Astrocyte of the hippocampus (primary cell): Measurements from ENCODE around the gene GLG1.

Experiments used
- DNase-seq: peaks from one replicate; pipeline ENCODE4 v3.0.0; 2011; ENCODE audit warnings: low read depth, low spot score

GLG1 gene

GRCh38 chr16:74608944-74609343, 2.0 kb upstream of the GLG1 start:
- no peak for DNase-seq

GRCh38 chr16:74608381-74608780, 1.5 kb upstream of the GLG1 start:
- DNase-seq, result no peak

GRCh38 chr16:74607962-74608356, 1.0 kb upstream of the GLG1 start:
- DNase-seq, result no peak

DNA sequence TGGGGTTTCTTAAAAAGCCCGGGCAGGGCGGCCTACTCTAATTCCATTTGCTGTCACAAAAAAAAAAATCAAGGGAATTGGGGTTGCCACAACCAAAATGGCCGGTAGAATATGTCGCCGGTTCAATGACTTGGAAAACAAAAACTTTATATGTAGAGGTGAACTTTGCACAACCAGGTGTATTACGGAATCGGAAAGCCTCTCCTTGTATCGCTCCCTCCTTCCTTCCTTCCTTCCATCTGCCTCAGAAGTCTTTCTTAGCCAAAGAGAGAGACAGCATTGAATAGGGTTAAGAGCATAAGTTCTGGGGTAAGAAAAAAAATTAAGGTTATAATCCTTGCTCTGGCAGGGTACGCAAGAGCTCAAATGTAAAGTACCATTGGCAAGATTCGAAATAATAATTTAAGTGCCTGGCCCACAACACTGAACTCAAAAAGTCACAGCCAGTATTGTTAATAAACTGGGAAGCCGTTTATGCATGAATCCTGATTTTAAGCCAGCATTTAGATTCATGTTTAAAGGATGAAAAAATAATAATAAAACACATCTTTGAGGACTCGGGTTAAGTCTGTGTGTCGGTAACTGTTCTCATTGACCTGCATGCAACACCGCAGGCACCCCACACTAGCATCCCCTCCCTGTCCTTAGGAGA, 522 bp upstream of the GLG1 start:
- DNase-seq, result no peak

DNA sequence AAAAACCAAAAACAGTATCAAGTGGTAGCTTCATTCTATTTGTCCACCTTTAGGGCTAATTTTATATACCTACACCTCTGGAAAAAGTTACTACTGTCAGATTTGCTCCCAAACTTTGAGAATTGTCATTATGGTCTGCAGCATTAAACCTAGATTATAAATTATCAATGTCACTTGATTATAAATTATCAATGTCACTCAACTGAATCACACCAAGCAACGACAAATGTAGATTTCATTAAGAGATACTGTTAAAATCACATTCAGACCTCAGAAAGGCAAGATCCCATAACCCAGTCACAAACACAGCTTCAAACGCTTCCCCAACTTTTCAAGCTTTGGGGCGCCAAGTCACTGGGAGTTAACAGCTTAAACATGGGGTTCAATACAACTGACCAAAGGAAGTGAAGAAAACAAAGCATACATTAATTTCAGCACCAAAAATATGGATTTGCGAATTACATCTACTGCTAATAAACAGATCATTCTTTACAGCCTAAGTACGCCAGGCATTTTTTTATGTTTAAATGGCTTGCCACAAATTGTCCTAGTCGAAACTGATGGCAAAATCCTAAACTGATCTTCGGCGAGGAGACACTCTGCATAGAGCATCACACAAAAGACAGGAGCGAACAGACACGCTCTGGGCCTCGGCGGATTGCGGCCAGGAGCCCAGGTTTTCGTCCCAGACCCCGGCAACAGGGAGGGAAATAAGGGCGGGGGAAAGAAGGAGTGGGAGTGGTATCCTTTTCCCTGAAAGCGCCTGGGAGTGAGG, 981 bp downstream of the GLG1 start:
- no peak for DNase-seq

DNA sequence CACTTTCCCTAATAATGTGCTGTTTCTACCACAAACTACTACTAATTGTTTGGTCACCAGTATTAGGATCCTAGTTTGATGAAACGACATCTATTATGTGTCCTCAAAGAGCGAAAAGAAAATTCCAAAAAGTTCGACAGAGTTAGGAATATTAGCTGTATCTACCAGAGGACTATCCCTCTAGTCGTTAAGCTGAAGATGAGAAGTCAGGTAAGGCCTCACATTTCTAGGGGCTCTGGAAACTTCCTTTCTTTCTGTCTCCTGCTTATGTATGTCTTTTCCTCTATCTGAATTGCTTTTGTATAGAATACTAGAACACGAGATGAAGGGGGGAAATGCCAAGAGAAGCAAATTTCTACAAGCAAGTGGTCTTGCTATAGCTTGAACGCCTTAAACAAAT, 1.6 kb downstream of the GLG1 start:
- DNase-seq, result no peak

- DNase-seq, result no peak
These were observed 3.1 kb downstream of the GLG1 start for GRCh38 chr16:74603848-74604247.

DNA sequence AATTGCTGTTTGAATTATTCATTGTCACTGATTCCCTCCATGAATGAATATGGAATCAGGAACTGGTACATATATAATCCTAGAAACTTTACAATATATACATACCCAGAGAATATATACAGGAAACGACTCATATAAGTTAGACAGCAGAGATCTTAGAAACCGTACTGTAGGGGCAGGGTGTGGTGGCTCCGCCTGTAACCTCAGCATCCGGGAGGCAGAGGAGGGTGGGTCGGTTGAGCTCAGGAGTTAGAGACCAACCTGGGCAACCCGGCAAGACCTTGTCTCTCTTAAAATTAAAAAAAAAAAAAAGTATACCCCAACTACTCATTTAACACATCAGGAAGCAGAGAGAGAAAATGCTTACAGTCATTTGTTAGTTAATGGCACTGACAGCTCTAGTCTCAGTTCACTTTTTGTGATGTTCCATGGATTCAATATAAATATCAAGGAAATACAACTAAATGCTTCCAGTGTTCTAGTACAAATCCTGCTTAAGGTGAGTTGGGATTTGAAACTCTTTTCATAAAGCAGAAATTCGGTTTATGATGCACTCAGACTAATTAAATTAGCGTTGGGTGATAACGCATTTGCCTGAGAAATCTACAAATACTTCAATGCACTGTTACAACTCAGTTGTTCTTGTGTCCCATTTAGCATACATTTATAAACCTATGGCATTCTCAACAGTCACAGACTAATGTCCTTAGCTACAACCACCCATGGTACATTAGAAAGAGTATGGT, 5.6 kb downstream of the GLG1 start:
- DNase-seq, result no peak

DNA sequence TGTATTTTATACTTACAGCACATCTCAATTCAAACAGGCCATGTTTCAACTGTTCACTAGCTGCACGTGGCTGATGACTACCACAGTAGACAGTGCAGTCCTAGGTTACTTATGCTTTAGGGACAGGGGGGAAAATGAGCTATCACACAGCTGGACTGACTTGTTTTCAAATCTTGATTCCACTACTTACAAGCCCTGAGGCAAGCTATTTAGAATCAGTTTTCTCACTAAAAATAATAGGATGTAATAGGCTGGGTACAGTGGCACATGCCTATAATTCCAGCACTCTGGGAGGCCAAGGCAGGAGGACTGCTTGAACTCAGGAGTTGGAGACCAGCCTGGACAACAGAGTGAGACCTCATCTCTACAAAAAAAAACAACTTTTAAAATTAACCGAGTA, 10.3 kb downstream of the GLG1 start:
- DNase-seq, result no peak

GRCh38 chr16:74592847-74593246, 14.1 kb downstream of the GLG1 start:
- DNase-seq, result no peak

DNA sequence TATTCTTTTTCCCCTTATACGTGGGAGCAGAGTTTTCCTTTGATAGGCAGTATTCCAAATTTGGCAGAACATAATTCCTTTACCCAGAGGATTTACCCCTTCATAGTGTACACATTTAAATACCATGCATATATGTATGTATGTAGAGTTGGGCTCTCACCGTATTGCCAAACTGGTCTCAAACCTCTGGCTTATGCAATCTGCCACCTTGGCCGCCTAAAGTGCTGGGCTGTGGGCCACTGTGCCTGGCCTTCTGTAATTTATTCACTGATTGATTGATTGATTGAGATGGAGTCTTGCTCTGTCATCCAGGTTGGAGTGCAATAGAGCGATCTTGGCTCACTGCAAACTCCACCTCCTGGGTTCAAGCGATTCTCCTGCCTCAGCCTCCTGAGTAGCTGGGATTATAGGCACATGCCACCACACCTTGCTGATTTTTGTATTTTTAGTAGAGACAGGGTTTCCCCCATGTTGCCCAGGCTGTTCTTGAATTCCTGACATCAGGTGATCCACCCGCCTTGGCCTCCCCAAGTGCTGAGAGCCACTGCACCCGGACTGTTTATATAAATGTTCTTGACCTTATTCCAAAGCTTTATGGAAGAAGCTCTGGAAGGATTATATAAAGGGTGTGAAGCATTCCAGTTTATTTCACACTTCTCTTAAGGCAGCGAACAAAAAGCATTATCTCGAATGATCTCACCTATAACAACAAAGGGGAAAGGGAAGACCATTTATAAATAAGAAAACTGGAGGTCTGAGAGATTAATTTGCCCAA, 14.9 kb downstream of the GLG1 start:
- no peak for DNase-seq

- no peak for DNase-seq
These were observed 20.0 kb downstream of the GLG1 start for GRCh38 chr16:74586948-74587347.

- DNase-seq, result no peak
These were observed 21.0 kb downstream of the GLG1 start for GRCh38 chr16:74585846-74586443.

GRCh38 chr16:74583926-74584666, 22.8 kb downstream of the GLG1 start:
- DNase-seq, result no peak

GRCh38 chr16:74582970-74583369, 23.9 kb downstream of the GLG1 start:
- DNase-seq, result no peak

DNA sequence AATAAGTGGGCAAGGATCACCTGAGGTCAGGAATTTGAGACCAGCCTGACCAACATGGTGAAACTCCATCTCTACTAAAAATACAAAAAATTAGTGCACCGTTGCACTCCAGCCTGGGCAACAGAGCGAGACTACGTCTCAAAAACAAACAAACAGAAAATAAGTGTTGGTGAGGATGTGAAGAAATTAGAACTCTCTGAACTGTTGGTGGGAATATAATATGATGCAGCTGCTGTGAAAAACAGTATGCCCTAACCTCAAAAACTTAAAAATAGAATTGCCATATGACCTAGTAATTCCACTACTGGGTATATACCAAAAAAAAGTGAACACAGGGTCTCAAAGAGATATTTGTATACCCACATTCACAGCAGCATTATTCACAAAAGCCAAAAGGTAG, 26.1 kb downstream of the GLG1 start:
- no peak for DNase-seq

- no peak for DNase-seq
These were observed 28.1 kb downstream of the GLG1 start for GRCh38 chr16:74578838-74579237.

DNA sequence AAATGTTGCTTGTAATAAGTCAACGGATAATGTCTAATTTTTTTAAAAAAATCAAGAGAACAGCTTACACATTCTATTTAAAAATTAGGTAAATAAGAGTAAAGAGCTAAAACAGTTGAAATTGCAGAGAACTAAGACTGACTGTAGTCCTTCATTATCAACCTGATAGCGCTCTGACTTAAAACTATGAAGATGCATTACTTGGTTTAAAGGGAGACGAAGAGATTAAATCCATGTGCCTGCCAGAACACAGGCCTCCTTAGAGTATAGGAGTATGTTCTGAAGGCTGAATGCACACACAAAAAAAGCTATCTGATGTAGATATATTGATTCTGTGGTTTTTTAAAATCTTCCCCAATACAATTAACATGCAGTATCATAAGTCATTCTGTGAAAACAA, 28.5 kb downstream of the GLG1 start:
- no peak for DNase-seq

DNA sequence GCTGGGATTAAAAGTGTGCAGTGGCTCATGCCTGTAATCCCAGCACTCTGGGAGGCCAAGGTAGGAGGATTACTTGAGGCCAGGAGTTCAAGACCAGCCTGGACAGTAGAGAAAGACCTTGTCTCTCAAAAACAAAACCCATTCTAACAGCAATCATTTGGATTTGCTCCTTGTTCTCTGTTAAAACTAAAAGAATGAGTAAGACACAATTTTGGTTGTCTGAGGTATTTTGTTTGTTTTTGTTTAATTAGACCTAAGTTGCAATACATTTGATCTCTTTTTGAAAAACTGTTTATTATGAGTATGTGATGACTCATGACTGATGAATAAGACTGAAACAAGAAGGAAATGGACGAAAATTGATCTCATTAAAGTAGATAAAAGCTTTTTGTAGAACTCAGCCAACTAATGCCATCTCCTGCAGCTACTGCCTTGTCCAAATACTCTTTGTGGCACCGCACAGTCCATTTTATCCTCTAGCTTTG, 29.0 kb downstream of the GLG1 start:
- peak; percentile 9 for DNase-seq

DNA sequence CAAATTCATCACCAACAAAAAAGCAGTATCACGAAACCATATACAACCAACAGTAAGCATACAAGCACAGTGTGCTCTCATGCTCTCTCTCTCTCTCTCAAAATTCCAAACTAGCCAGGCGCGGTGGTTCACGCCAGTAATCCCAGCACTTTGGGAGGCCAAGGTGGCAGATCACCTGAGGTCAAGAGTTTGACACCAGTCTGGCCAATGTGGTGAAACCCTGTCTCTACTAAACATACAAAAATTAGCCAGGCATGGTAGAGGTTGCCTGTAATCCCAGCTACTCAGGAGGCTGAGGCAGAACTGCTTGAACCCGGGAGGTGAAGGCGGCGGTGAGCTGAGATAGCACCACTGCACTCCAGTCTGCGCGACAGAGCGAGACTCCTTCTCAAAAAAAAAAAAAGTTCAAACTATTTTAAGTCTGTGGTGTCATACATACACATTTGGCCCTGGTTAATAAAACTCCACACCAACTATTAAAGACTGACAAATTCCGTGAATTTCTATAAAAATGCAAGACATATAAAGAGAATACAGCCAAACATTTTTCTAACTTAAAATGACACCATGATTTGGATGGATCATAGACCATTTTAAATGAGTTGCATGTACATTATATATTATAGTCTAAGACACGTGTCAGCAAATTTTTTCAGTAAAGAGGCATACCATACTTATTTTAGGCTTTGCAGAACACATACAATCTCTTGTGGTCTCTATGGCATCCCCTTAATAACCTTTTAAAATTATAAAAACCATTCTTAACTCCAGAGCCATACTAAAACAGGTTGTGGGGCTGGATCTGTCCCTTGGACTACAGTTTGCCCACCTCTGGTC, 30.9 kb downstream of the GLG1 start:
- DNase-seq, result no peak
